Epithelial cell of prostate (primary cell): ENCODE results near the gene SLC22A23.

Experiments
- DNase-seq: peaks from one replicate; pipeline ENCODE4 v3.0.0-alpha.2; 2011; ENCODE audit warnings: low read depth, low spot score
- H3K27ac ChIP-seq: fragments of 450-650 bp; 2 replicates; pipeline ENCODE4 v1.5.1; 2017; ENCODE audit warnings: mild to moderate bottlenecking

SLC22A23 gene

GRCh38 chr6:3240595-3240994 is 216.3 kb downstream of the SLC22A23 start:
- H3K27ac ChIP-seq: no peak overlapping the region

GRCh38 chr6:3239110-3239830 is 217.6 kb downstream of the SLC22A23 start:
- DNase-seq: no peak
- no peak overlapping the region for H3K27ac ChIP-seq

More at GRCh38 chr6:3240595-3240994, 216.3 kb downstream of the SLC22A23 start:
- no peak for DNase-seq

DNA sequence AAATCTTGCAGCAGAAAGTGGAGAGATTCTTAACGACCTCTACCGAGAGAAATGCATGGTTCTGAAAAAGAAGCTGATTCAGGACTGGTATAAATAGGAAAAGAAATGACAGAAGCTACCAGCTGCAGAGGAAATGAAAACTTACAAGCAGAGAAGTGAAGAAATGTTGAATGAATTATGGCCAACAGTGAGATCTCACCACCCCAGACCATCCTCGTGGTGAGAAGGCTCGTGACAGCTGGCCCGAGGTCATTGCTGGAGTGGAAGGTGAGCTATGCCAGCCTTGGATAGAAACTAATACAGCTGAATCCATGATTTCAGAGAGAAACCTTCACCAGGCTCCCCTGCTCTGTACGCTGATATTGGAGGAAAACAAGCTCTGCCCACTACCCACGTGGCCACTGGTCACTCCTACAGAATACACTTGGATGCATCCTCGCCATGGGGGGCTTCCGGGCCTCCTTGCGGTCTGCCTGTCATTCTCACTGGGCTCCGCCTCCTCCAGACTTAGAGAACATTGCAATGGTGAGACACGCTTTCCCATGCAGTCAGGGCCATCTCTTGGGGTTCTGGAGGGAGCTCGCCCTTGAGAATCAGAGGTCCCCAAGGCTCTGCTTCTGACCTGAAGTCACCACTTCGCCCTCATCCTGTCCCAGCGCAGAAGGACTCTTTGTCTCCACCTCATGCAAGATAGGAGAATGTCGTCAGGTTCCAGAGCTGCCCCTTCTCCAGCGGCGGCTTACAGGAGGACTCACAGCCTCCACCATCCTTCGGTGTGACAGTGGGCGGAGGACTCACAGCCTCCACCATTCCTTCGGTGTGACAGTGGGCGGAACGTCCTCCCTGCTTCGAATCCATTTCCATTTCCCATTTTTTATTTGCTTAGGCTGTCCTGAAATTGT is 218.8 kb downstream of the SLC22A23 start:
- no peak overlapping the region for H3K27ac ChIP-seq
- no peak for DNase-seq

DNA sequence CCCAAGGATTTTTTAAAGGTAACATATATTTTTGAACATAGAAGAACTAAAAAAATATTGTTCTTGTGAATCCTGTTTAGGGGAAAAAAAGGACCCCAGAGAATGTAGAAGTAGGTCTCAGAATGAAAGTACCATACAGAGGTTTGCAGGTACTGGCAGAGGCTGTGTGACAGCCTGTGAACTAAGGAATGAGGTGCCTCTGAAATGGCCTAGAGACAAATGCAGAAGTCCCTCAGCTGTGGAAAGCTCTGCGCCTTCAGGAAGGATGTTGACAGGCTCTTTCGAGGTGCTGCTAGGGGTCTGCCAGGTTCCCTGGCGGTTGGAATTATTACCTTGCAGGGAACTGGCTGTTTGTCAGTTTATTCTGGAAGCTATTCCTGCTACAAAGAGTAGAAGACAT is 220.8 kb downstream of the SLC22A23 start:
- H3K27ac ChIP-seq: no peak overlapping the region
- DNase-seq: no peak

DNA sequence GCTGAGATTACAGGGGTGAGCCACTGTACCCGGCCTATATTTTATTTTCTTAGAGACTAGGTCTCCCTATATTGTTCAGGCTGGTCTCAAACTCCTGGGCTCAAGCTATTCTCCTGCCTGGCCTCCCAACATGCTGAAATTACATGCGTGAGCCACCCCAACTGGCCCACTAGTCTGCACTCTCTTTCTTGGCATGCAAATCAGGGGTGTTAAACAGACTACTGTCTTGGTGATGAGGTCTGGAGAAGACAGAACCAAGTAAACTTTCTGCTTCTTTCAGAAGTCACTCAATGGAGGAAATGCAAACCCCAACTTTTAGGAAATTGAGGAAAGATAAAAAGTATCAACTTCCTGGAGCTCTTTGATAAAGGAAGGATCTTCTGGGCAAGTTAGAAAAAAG is 221.4 kb downstream of the SLC22A23 start:
- DNase-seq: no peak
- no peak overlapping the region for H3K27ac ChIP-seq

- H3K27ac ChIP-seq: no peak overlapping the region
- no peak for DNase-seq
These were observed 222.9 kb downstream of the SLC22A23 start for GRCh38 chr6:3233904-3234303.

GRCh38 chr6:3233321-3233720 is 223.5 kb downstream of the SLC22A23 start:
- H3K27ac ChIP-seq: no peak overlapping the region
- no peak for DNase-seq

- DNase-seq: no peak
- no peak overlapping the region for H3K27ac ChIP-seq
These were observed 224.6 kb downstream of the SLC22A23 start for GRCh38 chr6:3232017-3232945.

DNA sequence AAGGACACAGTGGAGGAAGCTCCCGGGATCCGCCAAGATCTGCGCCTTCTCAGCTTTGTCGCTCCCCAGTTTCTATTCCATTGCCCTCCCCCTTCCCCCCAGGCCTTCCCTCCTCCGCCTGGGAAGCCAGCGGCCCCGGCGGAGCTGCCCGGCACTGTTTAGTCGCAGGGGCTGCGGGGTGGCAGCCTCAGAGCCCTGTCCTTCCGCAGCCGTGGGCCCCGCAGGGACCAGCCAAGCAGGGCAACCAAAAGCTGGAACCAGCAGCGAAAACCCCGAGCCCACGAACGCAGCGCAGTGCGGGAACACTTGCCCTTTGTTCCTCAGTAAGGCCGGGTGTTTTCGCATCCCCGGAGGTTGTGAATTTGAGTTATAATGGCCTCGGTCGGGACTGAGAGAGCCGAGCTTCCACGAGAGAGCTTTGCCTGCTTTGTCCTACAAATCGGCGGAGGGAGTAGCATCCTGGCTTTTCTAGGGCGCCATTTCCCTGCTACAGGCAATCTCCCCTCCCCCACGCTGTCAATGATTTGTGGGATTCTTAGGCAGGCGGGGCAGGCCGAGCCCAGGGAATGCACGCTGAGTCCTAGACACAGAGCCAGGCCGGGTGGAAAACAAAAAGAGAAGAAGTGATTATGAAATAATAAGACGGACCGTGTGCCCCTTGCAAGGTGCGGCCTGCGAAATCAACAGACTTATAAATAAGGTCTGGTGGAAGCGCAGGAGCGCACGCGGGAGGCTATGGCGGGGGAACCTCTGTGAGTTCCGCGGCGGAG is 225.4 kb downstream of the SLC22A23 start:
- DNase-seq: no peak
- no peak overlapping the region for H3K27ac ChIP-seq

DNA sequence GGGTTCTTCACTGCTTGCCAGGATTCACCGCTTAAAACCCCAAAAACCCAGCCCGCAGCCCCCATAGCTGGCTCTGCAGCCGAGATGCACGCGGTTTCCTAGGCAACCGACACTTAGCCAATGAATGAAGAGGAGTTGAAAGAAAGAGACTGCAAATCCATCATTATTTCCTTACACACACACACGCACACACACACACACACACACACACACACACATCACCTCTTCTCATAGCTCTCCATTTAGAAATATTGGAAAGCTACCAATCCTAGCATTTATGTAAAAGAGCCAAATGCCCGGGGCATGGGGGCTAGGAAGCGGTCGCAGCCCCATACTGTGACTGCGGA is 226.0 kb downstream of the SLC22A23 start:
- no peak for DNase-seq
- H3K27ac ChIP-seq: no peak overlapping the region

GRCh38 chr6:3230256-3230882 is 226.5 kb downstream of the SLC22A23 start:
- no peak for DNase-seq
- no peak overlapping the region for H3K27ac ChIP-seq

DNA sequence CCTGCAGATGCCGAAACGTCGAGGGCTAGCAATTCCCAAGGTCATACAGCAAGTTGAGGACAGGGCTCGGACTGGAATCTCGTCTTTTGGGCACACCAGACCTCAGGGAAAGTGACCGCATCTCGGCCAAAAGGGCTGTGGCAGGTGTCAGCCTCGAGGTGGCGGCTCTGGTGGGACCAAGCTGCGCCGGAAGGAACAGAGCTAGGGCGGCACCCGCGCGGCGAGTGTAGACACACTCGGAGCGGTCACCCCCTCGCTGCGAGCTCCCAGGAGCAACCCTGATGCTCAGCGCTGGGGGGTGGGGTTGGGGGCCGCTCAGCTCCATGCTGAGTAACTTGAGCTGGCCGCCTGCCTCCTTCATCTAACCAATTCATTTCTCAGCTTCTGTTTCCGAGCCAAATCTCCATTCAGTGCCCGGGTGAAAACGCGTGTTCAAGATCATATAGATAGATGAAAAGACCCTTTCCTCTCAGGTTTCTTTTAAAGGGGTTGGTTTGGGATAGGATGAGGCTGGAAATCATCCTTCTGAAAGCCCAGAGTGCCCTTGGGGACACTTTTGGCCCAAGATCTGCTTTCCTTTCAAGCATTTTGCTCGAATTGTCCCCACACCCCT is 227.2 kb downstream of the SLC22A23 start:
- H3K27ac ChIP-seq: no peak overlapping the region
- DNase-seq: no peak

DNA sequence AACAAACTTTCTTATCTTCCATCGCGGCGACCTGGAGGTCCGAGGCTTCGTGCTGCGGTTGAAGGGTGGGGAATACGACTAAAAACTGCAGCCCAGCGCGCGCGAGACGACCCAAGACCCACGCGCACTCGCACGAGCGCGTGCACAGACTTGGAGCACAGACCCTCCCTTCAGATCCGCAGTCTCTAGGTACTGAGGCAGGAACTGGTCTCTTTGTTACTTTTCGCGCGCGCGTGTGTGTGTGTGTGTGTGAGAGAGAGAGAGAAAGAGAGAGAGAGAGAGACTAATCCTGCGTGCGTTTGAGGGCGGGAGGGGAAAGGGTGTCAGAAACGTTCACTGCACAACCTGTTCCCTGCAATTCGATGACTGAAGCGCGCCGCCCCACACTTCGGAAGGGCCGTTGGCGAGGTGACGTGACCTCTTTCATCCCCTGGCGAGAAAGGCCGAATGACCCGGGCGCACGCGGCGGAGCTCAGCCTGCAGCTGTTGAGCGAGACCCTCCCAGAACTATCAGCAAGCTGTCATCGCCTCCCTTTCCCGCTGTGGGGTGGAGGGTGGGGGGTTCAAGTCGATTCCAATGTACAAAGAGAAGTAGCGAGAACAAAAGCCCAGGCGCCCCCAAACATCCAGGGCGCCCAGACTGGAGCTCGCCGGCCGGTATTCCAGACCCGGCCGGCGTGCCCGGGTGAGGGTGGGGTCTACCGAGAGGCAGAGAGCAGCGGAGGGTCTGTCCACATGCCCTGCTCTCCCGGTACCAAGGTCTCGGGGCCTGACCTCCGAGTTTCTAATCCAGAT is 227.9 kb downstream of the SLC22A23 start:
- DNase-seq: no peak
- H3K27ac ChIP-seq: no peak overlapping the region

- H3K27ac ChIP-seq: no peak overlapping the region
- DNase-seq: no peak
These were observed 228.7 kb downstream of the SLC22A23 start for GRCh38 chr6:3228046-3228671.

DNA sequence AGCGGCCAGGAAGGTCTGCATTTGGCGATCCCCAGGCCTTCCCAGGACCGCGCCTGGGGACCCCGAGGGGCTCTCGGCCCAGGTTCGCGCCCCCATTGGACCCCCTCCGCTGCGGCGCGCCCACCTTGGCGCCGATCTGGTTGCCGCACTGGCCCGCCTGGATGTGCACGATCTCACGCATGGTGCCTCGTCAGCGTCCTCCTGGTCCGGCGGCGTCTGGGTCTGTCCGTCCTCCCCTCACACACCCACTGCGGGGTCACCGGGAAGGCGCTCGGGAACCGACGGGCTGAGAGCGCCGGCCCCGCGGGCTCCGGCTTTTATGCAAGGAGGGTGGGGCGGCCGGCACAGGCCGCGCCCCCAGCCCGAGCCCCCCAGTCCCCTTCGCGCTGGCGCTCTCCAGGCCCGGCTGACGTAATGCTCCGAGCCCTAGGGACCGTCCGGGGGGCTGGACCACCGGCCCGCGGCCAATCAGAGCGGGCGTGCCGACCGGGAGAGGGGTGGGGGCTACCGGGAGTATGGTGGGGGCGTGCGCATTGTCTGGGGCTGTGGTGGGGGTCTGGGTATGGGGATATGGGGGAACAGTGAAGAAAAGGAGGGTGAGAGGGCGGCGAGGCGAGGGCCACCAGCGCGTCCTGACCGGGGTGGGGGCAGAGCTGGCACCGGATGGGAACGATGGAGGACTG is 229.3 kb downstream of the SLC22A23 start, which contains the start of gene TUBB2B:
TUBB2B (minus strand) TSS at position 291 of the 683 bp plus-strand sequence; CDS start at position 181, 110 bp downstream.
- no peak within 1 kb of the TSS for H3K27ac ChIP-seq
- DNase-seq: no peak

- no peak for DNase-seq
- H3K27ac ChIP-seq: no peak overlapping the region
These were observed 230.1 kb downstream of the SLC22A23 start for GRCh38 chr6:3226481-3227362.
